Measurements from ENCODE around the gene RAI1. TPM values are rescaled to one million over a fixed set of nuclear protein-coding genes. Genes with fewer than 3 reads are reported as not detected.

RAI1 gene
- total RNA-seq, 1 donor, result 23.2 TPM

DNA sequence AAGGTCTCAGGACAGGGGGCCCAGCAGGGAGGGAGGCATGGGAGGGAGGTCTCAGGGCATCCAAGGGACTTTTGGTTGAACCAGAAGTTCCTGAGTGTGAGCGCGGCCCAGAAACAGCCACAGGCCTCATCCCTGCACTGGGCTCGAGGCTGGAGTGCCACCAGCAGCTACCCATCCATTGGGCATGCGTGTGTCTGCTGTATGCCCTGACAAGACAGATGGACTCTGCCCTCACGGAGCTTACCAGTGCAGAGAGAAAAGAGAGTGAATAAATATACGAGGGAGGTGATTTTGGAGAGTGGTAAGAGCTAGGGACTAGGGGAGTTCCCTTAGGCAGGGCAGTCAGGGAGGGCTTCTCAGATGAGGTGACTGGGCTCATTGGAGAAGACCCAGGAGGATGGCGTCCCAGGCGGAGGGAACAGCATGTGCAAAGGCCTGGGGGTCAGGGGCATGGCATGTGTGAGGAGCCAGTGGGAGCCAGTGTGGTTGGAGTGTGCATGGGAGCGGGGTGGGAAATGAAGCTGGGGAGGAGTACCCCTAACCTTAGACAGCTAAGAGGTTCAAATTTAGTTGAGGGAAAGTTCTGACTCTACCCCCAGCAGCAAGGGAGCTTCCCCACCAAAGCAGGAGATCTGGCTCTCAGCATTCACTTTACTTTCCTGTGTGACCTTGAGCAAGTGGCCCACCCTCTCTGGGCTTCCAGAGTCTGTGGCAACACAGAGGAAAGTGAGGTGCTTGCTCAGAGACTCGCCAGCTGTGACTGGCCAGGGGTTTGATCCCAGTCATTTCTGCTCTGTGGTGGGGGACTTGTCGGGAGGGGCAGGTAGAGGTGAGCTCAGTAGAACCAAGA, 80.9 kb downstream of the RAI1 start:
- no peak for DNase-seq (ENCODE audit: low read depth in 2 of 3, low spot score in 2 of 3)

DNA sequence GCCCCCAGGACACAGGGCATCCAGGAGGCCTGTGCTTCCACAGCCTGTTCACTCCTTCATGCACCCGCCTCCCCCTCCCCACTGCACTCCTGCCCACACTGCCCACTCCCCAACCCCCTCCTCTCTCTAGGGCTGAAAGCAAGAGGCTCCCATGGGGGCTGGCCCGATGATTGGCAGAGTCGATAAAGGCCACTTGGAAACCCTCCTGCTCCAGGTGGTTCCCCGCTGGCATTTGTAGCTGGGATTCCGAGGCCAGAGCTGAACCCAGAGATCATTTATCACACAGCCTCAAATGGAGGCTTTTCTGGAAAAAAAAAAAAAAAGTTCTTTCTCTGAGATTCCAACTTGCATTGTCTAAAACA, 81.5 kb downstream of the RAI1 start:
- no peak for DNase-seq (ENCODE audit: low read depth in 2 of 3, low spot score in 2 of 3)

DNA sequence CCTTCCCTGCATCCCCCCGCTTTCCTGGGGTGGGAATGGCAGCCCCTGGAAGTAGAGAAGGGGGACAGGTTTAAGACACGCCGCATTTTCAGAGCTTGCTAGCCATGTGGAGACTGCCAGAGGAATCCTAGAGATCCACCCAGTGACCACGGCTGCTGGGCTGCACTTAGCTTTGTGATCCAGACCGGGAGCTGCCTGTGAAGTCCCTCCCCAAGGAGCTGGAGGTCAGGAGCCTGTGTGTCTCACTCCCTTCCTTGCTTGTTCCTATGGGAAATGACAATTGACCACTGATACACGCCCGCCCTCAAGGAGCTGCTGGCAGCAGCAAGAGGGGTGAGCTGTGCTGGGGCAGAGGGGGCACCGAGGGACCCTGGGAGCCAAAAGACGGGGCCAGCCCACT, 81.9 kb downstream of the RAI1 start:
- DNase-seq (ENCODE audit: low read depth in 2 of 3, low spot score in 2 of 3), result no peak

DNA sequence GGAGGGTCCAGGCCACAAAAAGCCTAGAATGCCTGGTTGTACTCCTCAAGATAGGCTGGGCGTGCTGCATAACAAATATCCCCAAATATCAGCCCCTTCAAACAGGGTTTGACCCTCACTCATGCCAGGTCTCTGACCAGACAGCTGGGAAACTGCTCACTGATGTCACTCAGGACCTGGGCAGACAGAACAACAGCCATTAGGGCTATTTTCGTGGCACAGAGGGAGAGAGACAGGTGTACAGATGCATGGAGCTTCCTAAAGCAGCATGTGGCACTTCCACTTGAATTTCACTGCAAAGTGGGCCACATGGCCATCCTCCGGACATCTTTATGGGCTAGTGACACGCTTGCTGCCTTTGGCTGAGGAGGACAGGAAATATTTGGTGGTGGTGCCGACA, 82.5 kb downstream of the RAI1 start:
- no peak for DNase-seq (ENCODE audit: low read depth in 2 of 3, low spot score in 2 of 3)

DNA sequence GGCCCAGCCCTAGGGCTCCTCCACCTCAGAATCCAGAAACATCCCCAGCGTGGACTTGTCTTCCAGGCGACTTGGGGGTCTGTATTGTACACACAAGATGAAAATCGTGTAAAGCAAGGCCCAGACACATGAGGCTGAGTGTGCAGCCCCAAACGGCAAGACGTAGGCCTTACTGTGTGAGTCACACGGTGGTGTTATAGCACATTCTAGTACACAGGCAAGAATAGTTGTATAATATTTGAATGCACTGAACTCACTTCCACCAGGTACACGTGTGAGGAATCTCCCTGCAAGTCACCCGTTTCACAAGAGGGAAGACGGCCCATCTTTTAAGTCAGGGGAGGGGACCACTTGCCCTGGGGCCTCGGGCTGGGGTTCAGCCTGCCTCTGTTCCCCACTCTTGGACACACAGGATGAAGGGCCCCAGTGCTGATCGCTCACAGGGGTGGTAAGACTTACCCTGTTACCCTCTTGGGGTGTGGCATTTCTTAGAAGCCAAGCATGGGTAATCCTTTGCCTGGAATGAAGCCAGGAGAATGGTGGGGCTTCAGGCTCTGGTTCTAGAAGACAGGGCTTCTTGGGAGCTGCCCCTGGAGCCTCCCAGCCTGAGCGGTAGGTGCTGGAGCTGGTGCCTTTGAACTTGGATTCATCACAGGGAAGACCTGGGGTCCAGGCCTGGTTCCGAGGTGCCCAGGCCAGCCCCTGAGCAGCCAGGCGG, 84.3 kb downstream of the RAI1 start:
- no peak for DNase-seq (ENCODE audit: low read depth in 2 of 3, low spot score in 2 of 3)

DNA sequence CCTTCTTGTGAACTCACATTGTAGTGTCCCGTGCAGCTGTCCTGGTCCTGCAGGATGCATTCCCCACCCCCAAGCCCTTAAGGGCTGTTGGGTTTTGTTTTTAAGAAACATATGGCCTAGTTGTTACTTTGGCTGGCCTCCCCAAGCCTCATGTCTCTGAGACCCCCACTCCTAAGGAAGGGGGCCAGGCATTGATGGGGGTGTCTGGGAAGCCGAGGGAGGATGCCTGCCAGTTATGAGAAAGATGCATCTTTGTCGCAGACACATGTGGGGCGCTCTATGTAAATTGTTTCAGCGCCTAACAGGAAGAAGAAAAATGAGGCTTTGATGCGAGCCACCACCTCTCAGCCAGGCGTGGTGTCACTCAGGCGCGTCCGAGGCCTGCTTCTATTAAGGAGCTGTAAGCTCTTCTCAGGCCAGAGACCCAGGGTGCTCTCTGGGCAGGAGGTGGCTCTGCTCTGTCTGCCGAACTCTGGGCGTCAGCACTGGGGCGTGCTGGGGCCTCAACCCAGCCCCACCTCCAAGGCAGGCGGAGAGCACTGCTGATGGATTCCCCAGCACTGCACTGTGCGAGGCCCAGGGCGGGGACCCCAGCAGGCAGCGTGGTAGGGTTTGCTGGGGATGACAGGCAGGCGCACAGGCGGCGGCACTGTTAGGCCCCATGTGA, 85.0 kb downstream of the RAI1 start:
- DNase-seq (ENCODE audit: low read depth in 2 of 3, low spot score in 2 of 3), result no peak

DNA sequence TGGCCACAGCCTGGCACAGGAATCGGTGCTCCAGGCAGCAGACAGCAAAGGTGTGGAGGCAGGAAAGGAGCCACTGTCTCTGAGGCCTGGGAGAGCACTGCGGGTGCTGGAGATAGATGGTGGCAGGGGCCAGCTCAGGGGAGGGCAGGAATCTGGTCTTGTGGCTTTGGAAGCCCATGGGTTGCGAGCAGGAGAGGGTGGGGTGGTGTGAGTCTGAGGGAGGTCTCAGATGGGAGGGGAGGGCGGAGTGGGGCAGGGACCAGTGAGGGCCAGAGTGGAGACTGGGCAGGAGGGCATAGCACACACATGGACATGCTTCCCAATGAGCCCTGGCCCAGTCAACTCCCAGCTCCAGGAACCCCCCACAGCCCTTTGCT, 85.5 kb downstream of the RAI1 start:
- no peak for DNase-seq (ENCODE audit: low read depth in 2 of 3, low spot score in 2 of 3)

DNA sequence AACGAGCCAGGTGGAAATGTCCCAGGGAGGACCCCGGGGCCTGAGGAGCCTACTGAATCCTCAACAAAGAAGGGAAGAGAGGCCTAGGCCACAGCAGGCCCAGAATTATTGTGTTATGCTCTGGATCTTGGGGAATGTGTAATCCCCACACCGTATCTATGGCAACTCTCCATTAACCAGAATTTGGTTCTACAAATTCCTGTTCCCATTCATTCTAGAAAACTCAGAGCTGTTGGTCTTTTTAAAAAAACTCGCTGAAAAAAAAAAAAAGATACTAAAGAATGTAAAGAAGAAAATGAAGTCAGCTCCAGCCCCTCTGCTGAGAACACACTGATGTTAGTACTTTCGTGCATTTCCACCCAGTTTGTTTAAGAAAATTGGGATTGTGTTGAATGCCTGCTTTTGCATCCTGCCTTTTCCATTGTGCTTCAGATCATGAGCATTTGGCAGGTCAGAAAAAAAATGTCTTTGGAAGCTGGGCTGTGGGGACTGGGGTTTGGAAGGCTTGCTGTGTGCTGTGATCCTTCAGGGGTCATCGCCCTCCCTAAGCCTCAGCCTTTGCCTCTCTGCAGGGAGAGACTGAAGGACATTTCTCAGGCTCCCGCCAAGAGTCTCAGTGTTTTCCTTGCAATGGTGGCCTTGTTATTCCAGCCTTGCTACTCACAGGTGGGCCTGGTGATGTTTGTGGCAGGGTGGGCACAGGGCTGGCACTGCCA, 86.1 kb downstream of the RAI1 start:
- no peak for DNase-seq (ENCODE audit: low read depth in 2 of 3, low spot score in 2 of 3)

DNA sequence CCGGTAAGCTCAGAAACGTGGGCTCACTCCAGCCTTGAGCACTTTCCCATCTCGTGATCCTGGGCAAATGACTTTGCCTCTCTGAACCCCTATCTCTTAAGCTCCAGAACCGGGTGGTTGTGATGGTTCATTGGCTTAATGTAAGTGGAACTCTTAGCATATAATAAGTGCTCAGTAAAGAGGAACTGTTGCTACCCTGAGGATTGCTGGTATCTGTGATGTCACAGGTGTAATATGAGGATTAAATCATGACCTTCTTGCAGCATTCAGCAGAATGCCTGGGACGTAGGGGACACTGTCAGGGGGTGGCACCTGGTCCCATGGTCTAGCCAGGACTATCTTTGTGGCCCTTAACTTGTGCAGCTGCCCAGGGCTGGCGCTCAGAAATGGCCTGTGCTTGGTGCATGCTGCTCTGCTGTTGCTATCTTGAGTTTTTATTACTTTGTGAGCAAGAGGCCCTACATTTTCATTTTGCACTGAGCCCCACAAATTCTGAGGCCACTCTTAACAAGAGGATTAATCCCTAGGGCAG, 86.7 kb downstream of the RAI1 start:
- no peak for DNase-seq (ENCODE audit: low read depth in 2 of 3, low spot score in 2 of 3)

DNA sequence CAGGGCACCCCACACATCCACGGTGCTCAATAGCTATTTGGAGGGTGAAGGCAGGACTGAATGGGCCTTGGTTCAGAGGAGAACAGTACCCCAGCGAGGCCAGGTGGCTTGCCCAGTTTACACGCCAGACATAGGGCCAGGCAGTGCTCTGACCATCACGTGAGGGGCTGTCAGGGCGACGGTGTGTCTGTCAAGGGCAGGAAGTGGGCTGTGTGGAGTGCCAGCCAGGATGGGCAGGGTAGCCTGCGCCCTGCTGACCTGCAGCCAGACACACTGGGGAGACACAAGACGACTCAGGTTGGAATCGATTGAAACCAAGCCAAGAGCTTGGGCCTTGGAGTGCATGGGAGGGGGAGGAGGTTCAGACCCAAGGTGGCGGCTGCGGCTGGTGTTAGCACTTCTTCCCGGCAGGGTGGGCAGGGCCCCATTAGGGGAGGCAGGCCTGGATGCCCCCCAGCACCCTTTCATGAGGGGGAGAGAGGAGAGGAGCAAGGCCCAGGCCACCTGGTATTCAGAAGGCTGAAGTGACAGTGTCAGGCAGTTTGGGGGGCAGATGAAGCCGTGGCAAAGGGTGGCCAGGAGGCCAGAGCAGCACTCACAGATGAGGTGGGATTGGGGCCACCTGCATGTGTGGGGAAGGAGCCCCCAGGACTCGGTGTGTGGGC, 87.3 kb downstream of the RAI1 start:
- no peak for DNase-seq (ENCODE audit: low read depth in 2 of 3, low spot score in 2 of 3)

DNA sequence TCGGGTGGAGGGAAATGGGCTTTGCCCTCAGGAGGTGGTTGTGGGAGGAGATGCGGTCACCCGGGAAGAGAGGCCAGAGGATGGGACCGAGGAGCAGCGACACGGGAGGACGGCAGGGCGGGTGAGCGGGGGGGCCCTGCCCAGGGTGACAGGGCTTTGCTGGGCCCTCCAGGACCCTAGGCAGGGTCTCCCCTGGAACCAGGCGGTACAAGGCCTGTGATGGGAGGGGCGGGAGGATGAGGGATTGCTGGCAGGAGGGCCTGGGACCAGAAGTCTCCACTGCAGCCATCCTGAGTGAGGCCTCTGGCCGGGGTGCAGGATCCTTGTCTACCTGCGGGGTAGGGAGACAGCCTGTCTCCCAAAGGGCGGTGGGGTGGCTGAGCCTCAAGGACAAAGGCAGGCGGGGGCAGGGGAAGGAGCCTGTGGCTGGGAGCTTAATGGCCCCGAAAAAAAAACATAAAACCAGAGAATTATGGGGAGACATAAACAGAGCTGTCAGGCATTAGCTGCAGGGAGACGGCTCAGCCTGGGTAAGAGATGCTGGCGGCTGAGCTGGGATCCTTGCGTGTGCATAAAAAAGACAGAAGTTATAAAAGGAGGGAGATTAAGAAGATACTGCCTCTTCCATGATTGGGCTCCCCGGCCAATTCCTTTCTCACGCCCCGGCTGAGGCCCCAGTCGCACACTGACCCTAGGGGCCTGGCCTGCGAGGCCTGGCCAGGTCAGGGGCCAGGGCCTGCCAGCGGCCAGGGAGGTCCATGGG, 88.8 kb downstream of the RAI1 start:
- no peak for DNase-seq (ENCODE audit: low read depth in 2 of 3, low spot score in 2 of 3)

DNA sequence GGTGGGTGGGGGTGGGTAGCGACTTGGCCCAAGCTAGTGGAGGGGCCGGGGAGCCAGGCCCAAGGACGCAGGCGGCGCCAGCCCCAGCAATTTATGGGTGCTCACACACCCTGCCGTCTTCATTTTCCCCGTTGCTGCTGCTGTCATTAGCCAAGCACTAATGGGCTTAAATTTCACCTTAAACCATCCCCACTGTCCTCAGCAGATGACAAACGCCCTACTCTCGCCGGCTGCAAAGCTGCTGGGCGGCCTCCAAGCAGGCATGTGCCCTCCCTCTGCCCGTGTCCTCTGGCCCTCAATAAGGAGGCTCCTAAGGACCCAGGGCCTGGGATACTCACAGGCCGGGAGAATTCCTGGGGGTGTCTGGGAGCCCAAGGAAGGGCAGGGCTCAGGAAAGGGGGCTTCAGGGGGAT, 89.4 kb downstream of the RAI1 start:
- DNase-seq (ENCODE audit: low read depth in 2 of 3, low spot score in 2 of 3), result no peak

DNA sequence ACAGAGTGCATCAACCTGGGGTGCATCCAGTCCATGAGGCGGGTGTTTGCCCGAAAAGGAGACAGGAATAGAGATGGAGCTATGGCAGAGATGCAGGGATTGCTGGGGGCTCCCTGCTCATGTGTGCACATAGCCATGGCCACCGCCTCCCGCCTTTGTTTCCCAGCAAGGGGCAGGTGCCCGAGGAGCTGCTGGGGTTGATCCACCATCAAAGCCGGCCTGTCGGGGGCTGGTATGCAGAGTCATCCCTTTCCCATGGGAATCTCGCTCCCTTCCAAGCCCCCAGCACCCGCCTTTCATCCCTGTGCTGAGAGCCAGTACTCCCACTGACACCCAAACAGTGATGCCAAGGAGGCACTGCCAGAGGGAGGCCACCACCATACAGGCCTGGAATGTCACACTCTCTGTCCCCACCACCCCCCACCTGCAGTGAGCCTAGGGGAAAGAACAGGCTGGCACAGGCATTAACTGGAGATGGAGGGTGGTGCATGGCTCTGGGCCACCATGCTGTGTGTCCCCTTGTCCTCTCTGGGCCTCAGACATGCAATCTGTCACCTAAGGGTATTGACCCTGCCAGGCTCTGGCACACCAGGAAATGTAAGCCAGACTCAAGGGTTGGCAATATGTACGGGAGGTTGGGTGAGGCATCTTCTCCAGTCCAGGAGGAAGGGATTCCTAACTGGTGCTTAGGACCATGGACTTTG, 90.4 kb downstream of the RAI1 start:
- no peak for DNase-seq (ENCODE audit: low read depth in 2 of 3, low spot score in 2 of 3)

DNA sequence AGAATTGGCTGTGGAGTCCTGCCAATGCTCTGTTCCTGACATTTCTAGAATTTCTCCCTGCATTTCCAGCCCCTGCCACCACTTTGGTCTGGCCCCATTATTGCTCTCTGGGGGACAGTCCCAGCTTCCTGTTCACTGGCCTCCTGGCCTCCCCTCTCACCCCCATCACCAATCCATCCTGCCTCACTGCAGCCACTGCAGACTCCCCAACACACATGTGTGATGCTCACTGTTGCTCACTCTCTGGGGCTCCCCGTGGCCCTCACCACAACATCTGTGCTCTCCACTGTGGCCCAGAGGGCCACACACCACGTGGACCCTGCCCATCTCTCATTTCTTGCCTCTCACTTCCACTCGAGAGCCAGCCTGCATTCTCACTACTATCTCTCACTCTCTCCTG, 91.0 kb downstream of the RAI1 start:
- no peak for DNase-seq (ENCODE audit: low read depth in 2 of 3, low spot score in 2 of 3)

DNA sequence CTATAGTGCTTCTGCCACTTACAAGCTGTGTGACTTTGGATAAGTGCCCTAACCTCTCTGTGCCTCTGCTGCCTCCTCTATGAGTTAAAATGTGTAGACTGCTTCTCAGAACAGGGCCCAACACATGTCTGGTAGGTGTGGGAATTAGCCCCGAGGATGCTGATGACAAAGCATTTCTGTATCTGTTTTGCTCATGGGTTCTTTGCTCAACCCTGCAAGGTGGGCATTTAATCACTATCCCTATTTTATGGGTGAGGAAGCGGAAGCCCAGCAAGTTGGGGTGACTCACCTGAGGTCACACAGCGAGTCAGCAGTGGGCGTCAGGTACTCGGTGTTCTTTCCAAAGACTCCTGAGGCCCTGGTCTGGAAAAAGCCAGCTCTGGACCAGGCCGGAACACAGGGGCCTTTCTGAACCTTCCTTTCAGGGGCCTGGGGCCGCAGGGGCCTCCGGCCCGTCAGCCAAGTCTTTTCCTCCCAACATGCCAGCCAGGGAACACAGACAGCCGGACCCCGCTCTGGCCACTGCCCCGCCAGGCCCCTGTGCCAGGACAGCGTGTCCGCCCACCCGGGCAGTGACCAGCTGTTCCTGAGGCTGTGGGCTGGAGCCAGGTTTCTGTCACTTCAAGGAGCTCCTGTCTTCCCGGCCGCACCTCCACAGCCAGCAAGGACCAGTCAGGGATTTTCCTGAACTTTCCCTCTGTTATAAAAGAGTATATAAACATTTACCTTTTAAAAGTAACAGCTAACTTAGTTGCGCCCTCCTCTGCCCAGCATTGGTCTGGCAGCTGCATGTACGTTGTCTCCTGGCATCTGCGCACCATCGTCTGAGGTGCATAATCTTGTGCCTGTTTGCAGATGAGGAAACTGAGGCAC, 93.0 kb downstream of the RAI1 start:
- DNase-seq (ENCODE audit: low read depth in 2 of 3, low spot score in 2 of 3), result peak in 1 of 3 donors; percentile 39

DNA sequence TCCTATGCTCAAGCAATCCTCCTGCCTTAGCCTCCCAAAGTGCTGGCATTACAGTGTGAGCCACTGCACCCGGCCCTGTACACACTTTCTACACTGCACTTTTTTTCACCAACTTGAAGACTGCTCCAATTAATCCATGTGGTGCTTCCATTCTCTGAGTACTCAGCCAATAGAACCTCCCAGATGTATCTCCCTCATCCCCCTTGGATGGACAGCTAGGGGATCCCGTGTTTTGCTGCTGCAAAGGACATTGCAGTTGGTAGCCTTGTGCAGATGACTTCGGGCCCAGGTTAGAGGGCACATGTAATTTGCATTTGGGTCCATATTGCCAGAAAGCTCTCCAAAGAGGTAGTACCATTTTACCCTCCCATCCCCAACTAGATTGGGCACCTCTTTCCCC, 95.6 kb downstream of the RAI1 start:
- no peak for DNase-seq (ENCODE audit: low read depth in 2 of 3, low spot score in 2 of 3)

DNA sequence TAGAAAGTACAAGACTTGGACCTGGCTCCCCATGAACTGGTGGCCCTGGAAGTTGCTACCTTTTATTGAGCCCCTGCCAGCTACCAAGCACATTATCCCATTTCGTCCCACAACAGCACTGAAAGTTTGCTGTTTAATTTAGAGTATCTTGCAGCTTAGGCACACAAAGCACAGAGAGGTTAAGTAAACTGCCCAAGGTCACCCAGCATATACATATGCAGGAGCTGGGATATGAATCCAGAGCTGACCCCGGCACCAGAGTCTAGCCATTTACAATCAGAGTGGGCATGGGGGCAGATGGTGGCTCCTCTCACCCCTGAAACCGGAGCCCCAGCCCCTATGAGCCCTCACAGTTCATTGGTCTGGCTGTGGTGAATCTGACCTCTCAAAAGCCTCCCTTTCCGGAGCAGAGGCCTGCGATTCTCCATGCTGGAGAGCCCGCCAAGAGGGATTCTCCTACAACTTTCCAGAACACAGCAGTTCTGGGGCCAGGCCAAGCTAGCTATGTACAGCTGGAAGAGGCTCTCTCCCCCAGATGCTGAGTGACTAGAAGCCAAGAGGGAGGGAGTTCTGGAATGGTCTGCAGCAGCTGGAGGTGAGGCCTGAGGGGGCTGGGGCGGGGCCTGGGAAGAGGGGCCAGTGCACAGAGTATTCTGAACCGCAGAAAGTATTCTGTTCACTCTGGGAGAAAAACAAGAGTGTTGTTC, 97.2 kb downstream of the RAI1 start:
- DNase-seq (ENCODE audit: low read depth in 2 of 3, low spot score in 2 of 3), result no peak

Data from hematopoietic multipotent progenitor cell (in vitro differentiated cells).